Astrocyte (in vitro differentiated cells and primary cell): ENCODE measurements around the gene VSTM2B. TPM values are rescaled to one million over a fixed set of nuclear protein-coding genes. Genes with fewer than 3 reads are reported as not detected.

Source experiments
- DNase-seq: peaks from one replicate; pipeline ENCODE4 v3.0.0-alpha.2; 2010; ENCODE audit warnings: low read depth
- FAIRE-seq: peaks from 2 replicates; lab custom pipeline; 2011; peaks lifted over from hg19 to GRCh38; lab: Jason Lieb, UNC
- H2AFZ ChIP-seq: 2 replicates; pipeline ENCODE4 v1.6.0; 2012; ENCODE audit warnings: low read depth, low read length, inconsistent platforms
- H3K27ac ChIP-seq: 2 replicates; pipeline ENCODE4 v1.5.1; 2011; ENCODE audit warnings: low read depth, low read length, inconsistent platforms
- H3K27me3 ChIP-seq: 2 replicates; pipeline ENCODE4 v1.6.0; 2011; ENCODE audit warnings: low read length, inconsistent platforms; ENCODE audit not compliant: insufficient read depth
- H3K36me3 ChIP-seq: 2 replicates; pipeline ENCODE4 v1.5.1; 2011; ENCODE audit warnings: low read length, inconsistent platforms; ENCODE audit not compliant: insufficient read depth
- H3K4me1 ChIP-seq: 2 replicates; pipeline ENCODE4 v1.5.1; 2011; ENCODE audit warnings: low read length, inconsistent platforms; ENCODE audit not compliant: insufficient read depth
- H3K4me2 ChIP-seq: 2 replicates; pipeline ENCODE4 v1.6.0; 2012; ENCODE audit warnings: low read length, inconsistent platforms
- H3K4me3 ChIP-seq: 2 replicates; pipeline ENCODE4 v1.5.1; 2011; ENCODE audit warnings: low read depth, mild to moderate bottlenecking, low read length, inconsistent platforms; ENCODE audit not compliant: insufficient read depth
- H3K79me2 ChIP-seq: 2 replicates; pipeline ENCODE4 v1.6.0; 2012; ENCODE audit warnings: mild to moderate bottlenecking, low read length, inconsistent platforms; ENCODE audit not compliant: insufficient read depth
- H3K9ac ChIP-seq: 2 replicates; pipeline ENCODE4 v1.6.0; 2012; ENCODE audit warnings: mild to moderate bottlenecking, low read length, inconsistent platforms
- H3K9me3 ChIP-seq: 2 replicates; pipeline ENCODE4 v1.5.1; 2012; ENCODE audit warnings: low read depth, mild to moderate bottlenecking, low read length, inconsistent platforms; ENCODE audit not compliant: insufficient read depth
- H4K20me1 ChIP-seq: 2 replicates; pipeline ENCODE4 v1.6.0; 2012; ENCODE audit warnings: low read length, inconsistent platforms; ENCODE audit not compliant: insufficient read depth
- H3K27ac Mint-ChIP-seq: one replicate; pipeline ENCODE4 v1.8.0; 2021; ENCODE audit warnings: mild to moderate bottlenecking, mixed read lengths; ENCODE audit not compliant: unreplicated experiment
- H3K27me3 Mint-ChIP-seq: one replicate; pipeline ENCODE4 v1.8.0; 2021; ENCODE audit warnings: low read depth, mixed read lengths; ENCODE audit not compliant: unreplicated experiment
- H3K36me3 Mint-ChIP-seq: one replicate; pipeline ENCODE4 v1.8.0; 2021; ENCODE audit warnings: low read depth, mixed read lengths; ENCODE audit not compliant: unreplicated experiment
- H3K4me1 Mint-ChIP-seq: one replicate; pipeline ENCODE4 v1.8.0; 2021; ENCODE audit warnings: low read depth, mixed read lengths; ENCODE audit not compliant: unreplicated experiment
- H3K4me3 Mint-ChIP-seq: one replicate; pipeline ENCODE4 v1.8.0; 2021; ENCODE audit warnings: mild to moderate bottlenecking, moderate library complexity, mixed read lengths; ENCODE audit not compliant: unreplicated experiment
- H3K9me3 Mint-ChIP-seq: one replicate; pipeline ENCODE4 v1.8.0; 2021; ENCODE audit warnings: mild to moderate bottlenecking, mixed read lengths; ENCODE audit not compliant: unreplicated experiment
- EZH2 ChIP-seq: IDR thresholded peaks from 2 replicates; pipeline ENCODE4 v1.6.1; 2012; ENCODE audit warnings: mild to moderate bottlenecking, low read length, inconsistent platforms; ENCODE audit not compliant: insufficient read depth
- total RNA-seq: library from RNA; stranded (reverse); gene quantifications from 2 replicates; pipeline ENCODE4 v1.2.1, GENCODE V29; 2021
- TF ChIP-seq, protein P1 (sequence below): IDR thresholded peaks from 2 replicates; pipeline ENCODE4 v1.5.1; 2011; ENCODE audit warnings: low read depth, mild to moderate bottlenecking, inconsistent platforms, low read length, moderate library complexity; ENCODE audit not compliant: insufficient read depth

Gene VSTM2B
- total RNA-seq, 1 donor from 2014 or later, result not detected

DNA sequence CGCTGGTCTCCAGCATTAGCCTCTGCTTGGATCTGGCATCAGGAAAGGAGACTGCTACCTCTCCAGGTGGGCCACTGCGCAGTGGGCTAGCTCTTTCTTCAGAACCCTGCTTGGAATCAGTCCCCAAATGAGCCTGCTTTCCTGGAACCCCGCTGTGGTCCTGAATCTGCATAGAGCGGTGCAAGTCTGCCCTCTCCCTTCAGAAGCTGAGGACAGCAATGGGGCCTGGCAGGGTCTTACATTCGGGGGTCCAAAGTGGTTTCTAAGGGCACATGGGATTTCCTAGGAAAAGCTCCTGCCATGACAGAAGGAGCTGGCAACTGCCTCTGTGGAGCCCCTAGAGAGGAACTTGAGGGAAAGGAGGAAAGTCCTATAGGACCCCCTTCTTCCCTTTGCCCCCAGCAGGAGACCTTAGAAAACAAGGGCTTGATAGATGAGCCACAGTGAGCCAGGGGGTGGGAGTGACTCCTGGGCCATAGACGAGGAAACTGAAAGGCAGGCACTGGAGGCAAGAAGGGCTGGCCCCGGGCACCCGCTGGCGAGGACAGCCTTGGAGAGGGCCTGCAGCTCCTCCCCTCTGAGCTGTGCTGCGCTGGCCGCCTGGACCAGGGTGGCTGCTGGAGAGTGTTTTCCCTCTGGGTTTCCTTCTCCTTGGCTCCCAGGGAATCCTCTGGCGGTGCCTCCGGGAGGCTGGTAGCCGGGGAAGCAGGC, 1.4 kb upstream of the VSTM2B start:
- DNase-seq, result no peak
- Histone ChIP-seq H3K4me2 (no peak overlapping the region), H3K27ac (no peak overlapping the region), H4K20me1 (no peaks in the 10 kb centered on the region), H3K4me3 (no peak overlapping the region), H3K27me3 (peaks cover 34% of the 10 kb centered on the region), H3K4me1 (no peaks in the 10 kb centered on the region), H3K9ac (no peak overlapping the region), H2AFZ (no peak overlapping the region), H3K9me3 (peaks cover under 1% of the 10 kb centered on the region), H3K79me2 (no peaks in the 10 kb centered on the region), H3K36me3 (no peaks in the 10 kb centered on the region)
- no peak for FAIRE-seq
- no peak overlapping the region for H3K4me3 Mint-ChIP-seq
- H3K4me1 Mint-ChIP-seq, result peaks cover 3% of the 10 kb centered on the region
- H3K27ac Mint-ChIP-seq, result no peak overlapping the region
- TF ChIP-seq, protein P1, sequence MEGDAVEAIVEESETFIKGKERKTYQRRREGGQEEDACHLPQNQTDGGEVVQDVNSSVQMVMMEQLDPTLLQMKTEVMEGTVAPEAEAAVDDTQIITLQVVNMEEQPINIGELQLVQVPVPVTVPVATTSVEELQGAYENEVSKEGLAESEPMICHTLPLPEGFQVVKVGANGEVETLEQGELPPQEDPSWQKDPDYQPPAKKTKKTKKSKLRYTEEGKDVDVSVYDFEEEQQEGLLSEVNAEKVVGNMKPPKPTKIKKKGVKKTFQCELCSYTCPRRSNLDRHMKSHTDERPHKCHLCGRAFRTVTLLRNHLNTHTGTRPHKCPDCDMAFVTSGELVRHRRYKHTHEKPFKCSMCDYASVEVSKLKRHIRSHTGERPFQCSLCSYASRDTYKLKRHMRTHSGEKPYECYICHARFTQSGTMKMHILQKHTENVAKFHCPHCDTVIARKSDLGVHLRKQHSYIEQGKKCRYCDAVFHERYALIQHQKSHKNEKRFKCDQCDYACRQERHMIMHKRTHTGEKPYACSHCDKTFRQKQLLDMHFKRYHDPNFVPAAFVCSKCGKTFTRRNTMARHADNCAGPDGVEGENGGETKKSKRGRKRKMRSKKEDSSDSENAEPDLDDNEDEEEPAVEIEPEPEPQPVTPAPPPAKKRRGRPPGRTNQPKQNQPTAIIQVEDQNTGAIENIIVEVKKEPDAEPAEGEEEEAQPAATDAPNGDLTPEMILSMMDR, result no peak
- TF ChIP-seq EZH2, result no peak
- no peaks in the 10 kb centered on the region for H3K36me3 Mint-ChIP-seq
- peaks cover 69% of the 10 kb centered on the region for H3K27me3 Mint-ChIP-seq
- H3K9me3 Mint-ChIP-seq, result peaks cover 6% of the 10 kb centered on the region

DNA sequence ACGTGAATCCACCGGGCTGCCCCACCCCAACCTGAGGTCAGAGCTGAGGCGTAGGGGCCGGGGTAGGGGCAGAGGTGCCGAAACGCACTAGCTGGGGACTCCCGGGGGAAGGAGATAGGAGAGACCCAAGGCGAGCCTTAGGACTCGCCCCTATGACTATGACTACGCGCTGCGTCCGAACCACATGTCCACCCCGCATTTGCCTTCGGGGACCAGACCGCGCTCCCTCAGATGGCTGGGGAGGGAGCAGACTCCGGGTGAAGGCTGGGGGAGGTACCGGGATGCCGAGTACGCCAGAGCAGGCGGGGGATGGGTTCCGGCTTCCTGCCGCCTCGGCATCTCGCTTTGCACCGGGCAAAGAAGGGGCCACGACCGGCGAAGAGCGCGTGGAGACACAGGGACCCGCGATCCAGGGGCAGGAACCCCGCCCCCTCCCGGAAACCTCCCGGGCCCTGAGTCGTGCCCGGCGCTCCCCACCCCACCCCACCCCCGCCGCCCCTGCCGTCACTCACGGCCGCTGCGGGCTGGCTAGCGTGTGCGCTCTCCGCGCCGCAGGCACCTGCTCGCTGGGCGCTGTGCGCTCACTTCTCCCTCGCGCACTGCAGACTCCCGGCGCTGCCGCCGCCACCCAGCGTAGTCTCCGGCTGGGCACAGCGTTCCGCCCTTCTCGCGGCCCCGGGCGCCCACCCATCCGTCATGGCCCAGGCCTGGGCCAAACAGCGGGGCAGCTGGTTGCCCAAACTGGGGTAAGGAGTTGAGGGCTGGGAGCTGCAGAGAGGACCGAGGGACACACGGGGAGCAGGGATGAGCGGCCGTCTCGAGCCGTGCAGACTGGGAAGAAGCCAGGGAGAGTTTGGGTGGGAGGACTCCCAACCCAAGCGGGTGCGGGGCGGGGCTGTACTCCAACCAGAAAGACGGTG, 622 bp upstream of the VSTM2B start:
- no peaks in the 10 kb centered on the region for H3K79me2 ChIP-seq
- no peaks in the 10 kb centered on the region for H3K36me3 ChIP-seq
- H3K4me2 ChIP-seq, result no peak overlapping the region
- H3K36me3 Mint-ChIP-seq, result no peaks in the 10 kb centered on the region
- no peak overlapping the region for H3K9ac ChIP-seq
- peaks cover 5% of the 10 kb centered on the region for H3K9me3 ChIP-seq
- H3K27ac Mint-ChIP-seq, result no peak overlapping the region
- H4K20me1 ChIP-seq, result no peaks in the 10 kb centered on the region
- H3K4me3 ChIP-seq, result no peak overlapping the region
- no peak overlapping the region for H2AFZ ChIP-seq
- FAIRE-seq, result no peak
- H3K27ac ChIP-seq, result no peak overlapping the region
- H3K4me1 Mint-ChIP-seq, result peaks cover 3% of the 10 kb centered on the region
- DNase-seq, result no peak
- peaks cover 65% of the 10 kb centered on the region for H3K27me3 Mint-ChIP-seq
- peaks cover 8% of the 10 kb centered on the region for H3K9me3 Mint-ChIP-seq
- no peaks in the 10 kb centered on the region for H3K4me1 ChIP-seq
- H3K4me3 Mint-ChIP-seq, result no peak overlapping the region
- peaks cover 38% of the 10 kb centered on the region for H3K27me3 ChIP-seq
- peak; percentile 74 for TF ChIP-seq EZH2
- TF ChIP-seq, protein P1, result no peak
